CD14-positive monocyte (primary cell): Measurements from ENCODE around the gene HIBADH. TPM values are rescaled to one million over a fixed set of nuclear protein-coding genes. Genes with fewer than 3 reads are reported as not detected.

Experiments used
- DNase-seq, 3 donors: peaks; one replicate each; pipeline ENCODE4 v3.0.0-alpha.2; 2011 to 2022
- H2AFZ ChIP-seq: 2 replicates; pipeline ENCODE4 v1.6.0; 2012; ENCODE audit warnings: mild to moderate bottlenecking, low read depth, low read length, inconsistent platforms; ENCODE audit not compliant: insufficient read depth, poor library complexity, severe bottlenecking
- H3K27ac ChIP-seq, 2 donors: 1 replicate in 1 of 2; 2 replicates in 1 of 2; pipeline ENCODE4 v1.5.1; 2012 to 2013; ENCODE audit warnings: low read length in 2 of 2, control low read depth in 1 of 2, inconsistent platforms in 1 of 2, low read depth in 1 of 2, mild to moderate bottlenecking in 1 of 2
- H3K27me3 ChIP-seq, 2 donors: one replicate each; pipeline versions ENCODE4 v1.6.0 to v1.6.1; 2011 to 2013; ENCODE audit warnings: low read length in 2 of 2; ENCODE audit not compliant: control insufficient read depth in 2 of 2, insufficient read depth in 2 of 2
- H3K36me3 ChIP-seq, 2 donors: replicated peaks in 1 of 2; 1 replicate in 1 of 2; 2 replicates in 1 of 2; pipeline versions ENCODE4 v1.5.1 to v1.6.1; 2012 to 2013; ENCODE audit warnings: low read length in 2 of 2, control low read depth in 1 of 2, inconsistent platforms in 1 of 2, mild to moderate bottlenecking in 1 of 2; ENCODE audit not compliant: insufficient read depth in 2 of 2, control insufficient read depth in 1 of 2
- H3K4me1 ChIP-seq, 2 donors: 1 replicate in 1 of 2; 2 replicates in 1 of 2; pipeline versions ENCODE4 v1.5.1 to v1.6.1; 2012 to 2013; ENCODE audit warnings: low read length in 2 of 2, control low read depth in 1 of 2, inconsistent platforms in 1 of 2, mild to moderate bottlenecking in 1 of 2, moderate library complexity in 1 of 2; ENCODE audit not compliant: insufficient read depth in 2 of 2, control insufficient read depth in 1 of 2
- H3K4me2 ChIP-seq: replicated peaks from 2 replicates; pipeline ENCODE3; 2012; ENCODE audit warnings: low read length, moderate library complexity, mild to moderate bottlenecking; ENCODE audit not compliant: poor library complexity, severe bottlenecking; ENCODE audit errors: extremely low read depth
- H3K4me3 ChIP-seq, 3 experiments: fragments of 200-600 bp in 1 of 3; sonication (generic) in 1 of 3; replicated peaks in 1 of 3; 1 replicate in 2 of 3; 2 replicates in 1 of 3; pipeline ENCODE4 v1.5.1; 2011 to 2013; ENCODE audit warnings: low read length in 3 of 3, mild to moderate bottlenecking in 3 of 3, control low read depth in 2 of 3, low read depth in 2 of 3, inconsistent platforms in 1 of 3, moderate library complexity in 1 of 3
- H3K79me2 ChIP-seq: 2 replicates; pipeline ENCODE4 v1.6.0; 2012; ENCODE audit warnings: mild to moderate bottlenecking, control low read depth, inconsistent platforms, low read length, moderate library complexity; ENCODE audit not compliant: insufficient read depth
- H3K9ac ChIP-seq: 2 replicates; pipeline ENCODE4 v1.6.0; 2017; ENCODE audit warnings: low read length, mild to moderate bottlenecking; ENCODE audit not compliant: insufficient read depth, poor library complexity, severe bottlenecking
- H3K9me3 ChIP-seq, 2 donors: replicated peaks in 1 of 2; 1 replicate in 1 of 2; 2 replicates in 1 of 2; pipeline versions ENCODE4 v1.5.1 to v1.6.1; 2012 to 2013; ENCODE audit warnings: low read length in 2 of 2, control low read depth in 1 of 2; ENCODE audit not compliant: control insufficient read depth in 1 of 2, insufficient read depth in 1 of 2
- H4K20me1 ChIP-seq: 2 replicates; pipeline ENCODE4 v1.6.0; 2012; ENCODE audit warnings: mild to moderate bottlenecking, low read length, control low read depth, moderate library complexity; ENCODE audit not compliant: insufficient read depth
- H3K27ac Mint-ChIP-seq, 7 donors: one replicate each; pipeline ENCODE4 v1.8.0; 2020; ENCODE audit warnings: mild to moderate bottlenecking in 7 of 7, mixed read lengths in 7 of 7, moderate library complexity in 6 of 7, inconsistent platforms in 2 of 7
- H3K27me3 Mint-ChIP-seq, 3 donors: one replicate each; pipeline ENCODE4 v1.8.0; 2021 to 2022; ENCODE audit warnings: low read depth in 3 of 3, mild to moderate bottlenecking in 3 of 3, mixed read lengths in 3 of 3, moderate library complexity in 3 of 3, inconsistent platforms in 1 of 3
- H3K36me3 Mint-ChIP-seq, 2 donors: one replicate each; pipeline ENCODE4 v1.8.0; 2020; ENCODE audit warnings: mixed read lengths in 2 of 2, inconsistent platforms in 1 of 2, mild to moderate bottlenecking in 1 of 2
- H3K4me1 Mint-ChIP-seq: one replicate; pipeline ENCODE4 v1.8.0; 2020; ENCODE audit warnings: mild to moderate bottlenecking, mixed read lengths
- H3K4me3 Mint-ChIP-seq, 2 donors: one replicate each; pipeline ENCODE4 v1.8.0; 2020; ENCODE audit warnings: mild to moderate bottlenecking in 2 of 2, mixed read lengths in 2 of 2, moderate library complexity in 1 of 2
- H3K9me3 Mint-ChIP-seq, 7 donors: one replicate each; pipeline ENCODE4 v1.8.0; 2020 to 2022; ENCODE audit warnings: mixed read lengths in 7 of 7, mild to moderate bottlenecking in 6 of 7, moderate library complexity in 6 of 7, inconsistent platforms in 2 of 7
- WGBS: methylation state at CpG from one replicate; pipeline ENCODE4 v1.1.5; 2013; ENCODE audit warnings: missing lambda C conversion rate; ENCODE audit not compliant: insufficient coverage; 5-methylcytosine and 5-hydroxymethylcytosine counted together
- intact Hi-C, 2 donors: fragments of 100-400 bp; cut with micrococcal nuclease; formaldehyde crosslinking; loops; one replicate each; pipeline versions ENCODE4 v1.15.0 to v1.15.1; 2023
- polyA plus RNA-seq, 3 donors: library from polyadenylated mRNA; depleted of rRNA in 1 of 3; unstranded in 2 of 3; stranded (reverse) in 1 of 3; fragments of 300-500 nt in 2 of 3; fragments of >200 nt in 1 of 3; fragmentation: Illumina TruSeq in 2 of 3; gene quantifications; 1 replicate in 2 of 3; 2 replicates in 1 of 3; pipeline ENCODE4 v1.2.3, GENCODE V29; 2012 to 2021
- TF ChIP-seq, protein P1 (sequence below): fragments of 200-600 bp; IDR thresholded peaks from one replicate; pipeline ENCODE4 v1.8.0; 2022; ENCODE audit warnings: antibody characterized with exemption, mild to moderate bottlenecking

HIBADH gene
- polyA plus RNA-seq, 3 donors: 8.9 to 29.1 (median 26.5) TPM

DNA sequence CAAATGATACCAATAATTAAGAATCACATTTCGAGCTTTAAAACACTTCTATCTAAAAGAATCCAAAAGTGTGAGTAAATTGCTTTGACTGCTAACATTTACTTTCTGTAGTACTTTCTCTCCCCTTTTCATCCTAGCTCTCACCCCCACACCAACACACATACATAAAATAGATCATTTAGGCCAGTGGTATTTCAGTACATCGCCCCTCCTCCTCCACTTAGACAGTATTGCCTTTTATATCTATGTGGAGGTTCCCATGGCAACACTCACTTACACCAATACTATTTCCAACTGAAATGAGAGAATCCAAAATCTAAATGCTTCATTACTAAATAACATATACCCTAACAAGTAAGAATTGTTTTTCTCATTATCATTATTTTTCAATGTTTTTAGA is 58.9 kb downstream of the HIBADH start:
- Mint-ChIP-seq H3K4me3 (no peak overlapping the region), H3K27ac (no peak overlapping the region), H3K36me3 (peaks cover 0 to 6% of the 10 kb centered on the region in 2 donors), H3K4me1 (no peaks in the 10 kb centered on the region), H3K9me3 (no peaks in the 10 kb centered on the region), H3K27me3 (no peaks in the 10 kb centered on the region)
- H3K9ac ChIP-seq: no peak overlapping the region
- H2AFZ ChIP-seq: no peak overlapping the region
- H3K9me3 ChIP-seq: no peaks in the 10 kb centered on the region
- H3K4me1 ChIP-seq: no peaks in the 10 kb centered on the region
- no peaks in the 10 kb centered on the region for H4K20me1 ChIP-seq
- H3K4me3 ChIP-seq: no peak overlapping the region
- TF ChIP-seq, protein P1, sequence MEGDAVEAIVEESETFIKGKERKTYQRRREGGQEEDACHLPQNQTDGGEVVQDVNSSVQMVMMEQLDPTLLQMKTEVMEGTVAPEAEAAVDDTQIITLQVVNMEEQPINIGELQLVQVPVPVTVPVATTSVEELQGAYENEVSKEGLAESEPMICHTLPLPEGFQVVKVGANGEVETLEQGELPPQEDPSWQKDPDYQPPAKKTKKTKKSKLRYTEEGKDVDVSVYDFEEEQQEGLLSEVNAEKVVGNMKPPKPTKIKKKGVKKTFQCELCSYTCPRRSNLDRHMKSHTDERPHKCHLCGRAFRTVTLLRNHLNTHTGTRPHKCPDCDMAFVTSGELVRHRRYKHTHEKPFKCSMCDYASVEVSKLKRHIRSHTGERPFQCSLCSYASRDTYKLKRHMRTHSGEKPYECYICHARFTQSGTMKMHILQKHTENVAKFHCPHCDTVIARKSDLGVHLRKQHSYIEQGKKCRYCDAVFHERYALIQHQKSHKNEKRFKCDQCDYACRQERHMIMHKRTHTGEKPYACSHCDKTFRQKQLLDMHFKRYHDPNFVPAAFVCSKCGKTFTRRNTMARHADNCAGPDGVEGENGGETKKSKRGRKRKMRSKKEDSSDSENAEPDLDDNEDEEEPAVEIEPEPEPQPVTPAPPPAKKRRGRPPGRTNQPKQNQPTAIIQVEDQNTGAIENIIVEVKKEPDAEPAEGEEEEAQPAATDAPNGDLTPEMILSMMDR: no peak
- no peak overlapping the region for H3K4me2 ChIP-seq
- DNase-seq: no peak
- no peaks in the 10 kb centered on the region for H3K36me3 ChIP-seq
- no peaks in the 10 kb centered on the region for H3K27me3 ChIP-seq
- intact Hi-C loops: no loop called here
- H3K79me2 ChIP-seq: no peaks in the 10 kb centered on the region
- WGBS: 100% methylated on average over 1 of the region's 2 CpGs
- H3K27ac ChIP-seq: no peak overlapping the region

DNA sequence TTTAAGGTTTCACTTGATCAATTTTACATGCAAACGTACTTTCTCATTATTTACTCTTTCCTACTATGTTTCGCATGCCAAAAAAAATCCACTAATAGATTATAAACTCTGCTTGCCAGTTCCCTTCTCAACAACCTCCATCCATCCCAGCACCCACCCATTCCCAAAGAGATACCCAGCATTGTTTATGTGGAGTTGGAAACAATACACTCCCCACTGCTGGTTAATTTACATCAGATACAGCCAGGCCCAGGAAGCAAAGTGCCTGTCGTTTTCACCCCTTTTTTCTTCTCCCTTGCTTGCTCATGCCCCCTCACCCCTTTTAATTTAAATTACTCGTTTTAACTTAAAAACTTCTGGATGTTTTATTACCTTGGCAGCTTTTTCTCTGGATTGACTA is 59.9 kb downstream of the HIBADH start:
- H3K27me3 ChIP-seq: no peaks in the 10 kb centered on the region
- H2AFZ ChIP-seq: no peak overlapping the region
- TF ChIP-seq, protein P1: no peak
- no peaks in the 10 kb centered on the region for H3K4me1 Mint-ChIP-seq
- intact Hi-C loops: no loop called here
- H3K9me3 Mint-ChIP-seq: no peaks in the 10 kb centered on the region
- H4K20me1 ChIP-seq: no peaks in the 10 kb centered on the region
- H3K27ac Mint-ChIP-seq: no peak overlapping the region
- no peak overlapping the region for H3K27ac ChIP-seq
- H3K9me3 ChIP-seq: no peaks in the 10 kb centered on the region
- no peak overlapping the region for H3K4me3 Mint-ChIP-seq
- H3K4me2 ChIP-seq: no peak overlapping the region
- H3K4me3 ChIP-seq: no peak overlapping the region
- WGBS: no CpG with 5 or more reads among the region's 4 CpGs
- H3K9ac ChIP-seq: no peak overlapping the region
- no peaks in the 10 kb centered on the region for H3K27me3 Mint-ChIP-seq
- DNase-seq: no peak
- peaks cover 0 to 4% of the 10 kb centered on the region in 2 donors for H3K36me3 Mint-ChIP-seq
- no peaks in the 10 kb centered on the region for H3K4me1 ChIP-seq
- H3K79me2 ChIP-seq: no peaks in the 10 kb centered on the region
- H3K36me3 ChIP-seq: no peaks in the 10 kb centered on the region
